Measurements from ENCODE around the gene JHY. TPM values are rescaled to one million over a fixed set of nuclear protein-coding genes. Genes with fewer than 3 reads are reported as not detected.

Gene JHY
- total RNA-seq, 1 experiment from 2014 or later: 0.79 TPM

GRCh38 chr11:122893131-122893530 is 10.6 kb downstream of the JHY start:
- Histone ChIP-seq H3K56ac (ENCODE audit: insufficient read length, low read depth, low read length) (no peak overlapping the region), H3K4me2 (ENCODE audit: insufficient read depth, insufficient read length, low read length) (no peak overlapping the region), H3K27ac (ENCODE audit: insufficient read length, low read depth, low read length) (no peak overlapping the region), H3K23ac (ENCODE audit: insufficient read length, low read depth, low read length) (no peak overlapping the region), H2BK20ac (ENCODE audit: low read depth, low read length, poor library complexity, severe bottlenecking) (no peak overlapping the region), H3K27me3 (ENCODE audit: insufficient read depth, low read length) (no peaks in the 10 kb centered on the region), H4K20me1 (ENCODE audit: control insufficient read depth, insufficient read depth, insufficient read length) (no peaks in the 10 kb centered on the region), H3K79me1 (ENCODE audit: insufficient read depth, low read depth, low read length, poor library complexity, severe bottlenecking) (no peaks in the 10 kb centered on the region), H3T11ph (ENCODE audit: low read length) (no peak overlapping the region), H4K8ac (replicated peaks; ENCODE audit: insufficient read length, low read depth, low read length) (no peak overlapping the region), H2BK120ac (ENCODE audit: low read depth, low read length, poor library complexity, severe bottlenecking) (no peak overlapping the region), H4K5ac (ENCODE audit: insufficient read length, low read depth, low read length) (no peak overlapping the region), H3K14ac (ENCODE audit: insufficient read depth, low read length) (no peak overlapping the region), H2AK5ac (ENCODE audit: insufficient read length, low read length) (no peak overlapping the region), H3K9me3 (ENCODE audit: control insufficient read depth, low read depth, low read length) (no peaks in the 10 kb centered on the region), H3K4ac (ENCODE audit: low read depth, low read length) (no peak overlapping the region), H2BK12ac (ENCODE audit: insufficient read length, low read depth, low read length) (no peak overlapping the region), H3K79me2 (ENCODE audit: insufficient read depth, low read length) (no peaks in the 10 kb centered on the region), H4K91ac (ENCODE audit: insufficient read length, low read depth, low read length) (no peak overlapping the region), H2BK5ac (ENCODE audit: insufficient read length, low read length) (no peak overlapping the region), H2AFZ (ENCODE audit: low read length) (no peak overlapping the region), H3K9ac (ENCODE audit: extremely low read depth, insufficient read length, low read length) (no peak overlapping the region), H3K18ac (ENCODE audit: insufficient read length, low read depth, low read length) (no peak overlapping the region), H3K4me1 (ENCODE audit: insufficient read depth, low read length) (no peaks in the 10 kb centered on the region), H2BK15ac (ENCODE audit: low read depth, low read length) (no peak overlapping the region), H3K23me2 (ENCODE audit: insufficient read length, low read depth, low read length, poor library complexity, severe bottlenecking) (no peaks in the 10 kb centered on the region)
- no peak for DNase-seq
- no peak overlapping the region for H3K4me3 Mint-ChIP-seq
- H3K4me1 Mint-ChIP-seq: no peaks in the 10 kb centered on the region
- no peak overlapping the region for H3K27ac Mint-ChIP-seq
- H3K27me3 Mint-ChIP-seq (ENCODE audit: low read depth): no peaks in the 10 kb centered on the region; the same call in 1 of the 2 replicates
- WGBS (ENCODE audit: extremely low coverage, insufficient read length, low lambda C conversion rate): no CpG with 5 or more reads among the region's 5 CpGs
- H3K9me3 Mint-ChIP-seq: no peaks in the 10 kb centered on the region
- no peaks in the 10 kb centered on the region for H3K36me3 Mint-ChIP-seq (ENCODE audit: insufficient read depth in 1 of 3, low read depth in 3 of 3)
- no peak for TF ChIP-seq CTCF (conservative IDR thresholded peaks at IDR 0.05)
